GM12892 (cell line): ENCODE measurements around the gene SVOP.

ENCODE experiments used
- POLR2A ChIP-seq: IDR thresholded peaks from 2 replicates; pipeline ENCODE4 v1.6.1; 2011; ENCODE audit warnings: low read depth, low read length, control low read depth
- TAF1 ChIP-seq: IDR thresholded peaks from 2 replicates; pipeline ENCODE4 v1.6.1; 2011; ENCODE audit warnings: low read depth, mild to moderate bottlenecking, control low read depth, low read length, borderline replicate concordance

DNA sequence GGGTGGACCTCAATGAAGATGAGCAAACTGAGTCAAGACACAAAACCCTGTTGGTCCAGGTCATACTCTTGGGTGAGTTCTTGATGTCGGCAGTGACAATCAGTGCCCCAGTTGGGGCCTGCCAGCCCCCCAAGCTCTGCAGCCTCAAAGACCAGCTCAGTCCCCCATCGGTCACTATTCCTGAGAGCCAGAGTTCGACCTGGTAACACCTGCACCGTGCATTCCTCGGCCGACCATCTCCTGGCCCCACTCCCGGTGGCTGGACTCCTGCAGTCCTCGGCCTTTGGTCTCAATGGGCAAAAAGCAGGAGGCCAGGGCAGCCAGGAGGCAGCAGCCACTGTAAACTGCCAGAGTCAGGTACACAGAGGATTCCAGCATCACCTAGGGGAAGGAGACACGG, 108.5 kb downstream of the SVOP start:
- TF ChIP-seq POLR2A (no peak), TAF1 (no peak)
